K562 (cell line): ENCODE data around the gene EFCAB5.

ENCODE experiments used
- EZH2 ChIP-seq: IDR thresholded peaks from 2 replicates; pipeline ENCODE4 v1.6.1; 2012; ENCODE audit warnings: low read depth, mild to moderate bottlenecking, inconsistent platforms, low read length, borderline replicate concordance
- KLF1 ChIP-seq: fragments of 450-650 bp; IDR thresholded peaks from 2 replicates; pipeline ENCODE4 v1.6.1; 2016; ENCODE audit warnings: missing genetic modification characterization, missing compliant biosample characterization
- TF ChIP-seq, protein P1 (sequence below), 3 experiments: IDR thresholded peaks in 2 of 3; conservative IDR thresholded peaks in 1 of 3; 2 replicates each; pipeline ENCODE4 v1.5.1; 2011 to 2012; ENCODE audit warnings: low read length in 3 of 3, mild to moderate bottlenecking in 3 of 3, control low read depth in 2 of 3, improper control_type of control experiment in 1 of 3, inconsistent platforms in 1 of 3, low read depth in 1 of 3, mixed read lengths in 1 of 3, moderate library complexity in 1 of 3; ENCODE audit not compliant: insufficient read depth in 2 of 3
- TF ChIP-seq, protein P2 (sequence below), 2 experiments: fragments of 450-650 bp; IDR thresholded peaks; 2 replicates each; pipeline ENCODE4 v1.6.1; 2016

DNA sequence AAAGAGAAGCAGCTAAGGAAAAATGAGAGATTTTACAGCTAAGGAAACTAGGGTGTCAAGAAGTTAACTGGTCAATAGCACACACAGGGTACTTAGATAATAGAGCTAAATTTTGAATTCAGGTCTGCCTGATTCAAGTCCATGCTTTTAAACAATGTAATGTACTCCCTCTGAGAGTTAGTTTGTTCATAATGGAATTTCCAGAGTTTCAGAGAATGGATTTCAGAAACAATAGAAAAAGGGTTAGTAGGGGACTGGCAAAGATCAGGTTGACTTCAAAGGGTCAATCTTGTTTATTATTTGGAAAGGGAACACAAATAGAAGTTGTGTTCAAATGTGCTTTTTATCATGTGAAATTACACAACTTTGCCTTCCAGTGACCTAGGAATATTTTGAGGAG is 193.1 kb downstream of the EFCAB5 start:
- TF ChIP-seq KLF1 = no peak
- TF ChIP-seq, protein P1, sequence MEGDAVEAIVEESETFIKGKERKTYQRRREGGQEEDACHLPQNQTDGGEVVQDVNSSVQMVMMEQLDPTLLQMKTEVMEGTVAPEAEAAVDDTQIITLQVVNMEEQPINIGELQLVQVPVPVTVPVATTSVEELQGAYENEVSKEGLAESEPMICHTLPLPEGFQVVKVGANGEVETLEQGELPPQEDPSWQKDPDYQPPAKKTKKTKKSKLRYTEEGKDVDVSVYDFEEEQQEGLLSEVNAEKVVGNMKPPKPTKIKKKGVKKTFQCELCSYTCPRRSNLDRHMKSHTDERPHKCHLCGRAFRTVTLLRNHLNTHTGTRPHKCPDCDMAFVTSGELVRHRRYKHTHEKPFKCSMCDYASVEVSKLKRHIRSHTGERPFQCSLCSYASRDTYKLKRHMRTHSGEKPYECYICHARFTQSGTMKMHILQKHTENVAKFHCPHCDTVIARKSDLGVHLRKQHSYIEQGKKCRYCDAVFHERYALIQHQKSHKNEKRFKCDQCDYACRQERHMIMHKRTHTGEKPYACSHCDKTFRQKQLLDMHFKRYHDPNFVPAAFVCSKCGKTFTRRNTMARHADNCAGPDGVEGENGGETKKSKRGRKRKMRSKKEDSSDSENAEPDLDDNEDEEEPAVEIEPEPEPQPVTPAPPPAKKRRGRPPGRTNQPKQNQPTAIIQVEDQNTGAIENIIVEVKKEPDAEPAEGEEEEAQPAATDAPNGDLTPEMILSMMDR (IDR thresholded peaks at IDR 0.05 in 2 of 3, conservative IDR thresholded peaks at IDR 0.05 in 1 of 3; ENCODE audit: insufficient read depth in 2 of 3, low read depth in 1 of 3, low read length in 3 of 3) = no peak
- TF ChIP-seq EZH2 = no peak
- TF ChIP-seq, protein P2, sequence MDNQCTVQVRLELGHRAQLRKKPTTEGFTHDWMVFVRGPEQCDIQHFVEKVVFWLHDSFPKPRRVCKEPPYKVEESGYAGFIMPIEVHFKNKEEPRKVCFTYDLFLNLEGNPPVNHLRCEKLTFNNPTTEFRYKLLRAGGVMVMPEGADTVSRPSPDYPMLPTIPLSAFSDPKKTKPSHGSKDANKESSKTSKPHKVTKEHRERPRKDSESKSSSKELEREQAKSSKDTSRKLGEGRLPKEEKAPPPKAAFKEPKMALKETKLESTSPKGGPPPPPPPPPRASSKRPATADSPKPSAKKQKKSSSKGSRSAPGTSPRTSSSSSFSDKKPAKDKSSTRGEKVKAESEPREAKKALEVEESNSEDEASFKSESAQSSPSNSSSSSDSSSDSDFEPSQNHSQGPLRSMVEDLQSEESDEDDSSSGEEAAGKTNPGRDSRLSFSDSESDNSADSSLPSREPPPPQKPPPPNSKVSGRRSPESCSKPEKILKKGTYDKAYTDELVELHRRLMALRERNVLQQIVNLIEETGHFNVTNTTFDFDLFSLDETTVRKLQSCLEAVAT (IDR thresholded peaks at IDR 0.05) = no peak
